Activated T-cell treated with anti-CD3 and anti-CD28 coated beads, Interleukin-2, amount 50 U/mL, for 4 hours (primary cell): Measurements from ENCODE around the gene PAPOLB. TPM values are rescaled to one million over a fixed set of nuclear protein-coding genes. Genes with fewer than 3 reads are reported as not detected.

Experiments used
- ATAC-seq, 2 donors: fragments of 200-7000 bp; cut with Tn5 transposase; one replicate each; pipeline ENCODE4 v1.10.0; 2021
- DNase-seq: peaks from one replicate; pipeline ENCODE4 v3.0.0-alpha.2; 2020
- H3K27me3 Mint-ChIP-seq: one replicate; pipeline ENCODE4 v1.8.0; 2021; ENCODE audit warnings: low read depth, mixed read lengths
- H3K36me3 Mint-ChIP-seq: one replicate; pipeline ENCODE4 v1.8.0; 2022; ENCODE audit warnings: mixed read lengths; ENCODE audit not compliant: insufficient read depth
- H3K4me1 Mint-ChIP-seq: one replicate; pipeline ENCODE4 v1.8.0; 2021; ENCODE audit warnings: low read depth, mixed read lengths
- H3K4me3 Mint-ChIP-seq: one replicate; pipeline ENCODE4 v1.8.0; 2021; ENCODE audit warnings: mild to moderate bottlenecking, moderate library complexity, mixed read lengths
- H3K9me3 Mint-ChIP-seq: one replicate; pipeline ENCODE4 v1.8.0; 2021; ENCODE audit warnings: mixed read lengths
- total RNA-seq, 3 donors: library from RNA; stranded (reverse); gene quantifications; one replicate each; pipeline ENCODE4 v1.2.1, GENCODE V29; 2021

The PAPOLB gene
- total RNA-seq, 3 donors from 2014 or later = 0.05 TPM; not detected in 2

DNA sequence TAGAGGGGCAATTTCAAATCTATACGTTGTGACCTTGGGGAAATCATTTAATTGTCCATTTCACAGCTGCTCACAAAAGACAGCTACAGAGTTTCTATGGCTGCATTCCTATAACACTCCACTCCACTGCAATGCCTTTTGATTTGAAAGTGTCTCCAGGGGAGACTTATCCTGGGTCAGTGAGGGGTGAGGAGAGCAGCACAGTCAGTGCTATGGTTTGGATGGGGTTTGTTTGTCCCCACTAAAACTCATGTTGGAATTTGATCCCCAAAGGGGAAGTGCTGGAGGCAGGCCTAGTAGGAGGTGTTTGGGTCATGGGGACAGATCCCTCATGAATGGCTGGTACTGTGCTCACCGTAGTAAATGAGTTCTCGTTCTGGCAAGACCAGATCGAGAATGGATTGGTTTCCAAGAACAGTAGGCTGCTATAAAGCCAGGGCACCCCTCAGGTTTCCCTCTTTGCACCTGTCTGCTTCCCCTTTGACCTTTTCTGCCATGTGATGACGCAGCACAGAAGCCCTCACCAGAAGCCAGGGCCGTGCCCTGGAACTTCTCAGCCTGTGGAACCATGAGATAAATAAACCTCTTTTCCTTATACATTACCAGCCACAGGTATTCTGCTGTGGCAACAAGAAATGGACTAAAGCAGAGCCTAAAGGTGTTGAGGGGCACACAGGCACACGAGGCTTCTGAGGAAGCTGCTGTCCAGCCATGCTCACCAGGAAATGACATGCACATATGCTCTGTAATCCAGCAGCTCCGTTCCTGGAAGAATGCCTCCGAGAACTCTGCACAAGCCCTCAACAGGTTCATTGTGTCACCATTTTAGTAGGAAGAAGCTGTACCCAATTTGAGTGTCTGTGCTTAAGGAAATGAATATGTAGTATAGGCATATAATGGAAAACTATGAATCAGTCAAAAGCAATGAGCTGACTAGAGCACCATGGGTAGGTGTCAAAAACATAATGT is 5.0 kb upstream of the PAPOLB start:
- Mint-ChIP-seq H3K36me3 (no peaks in the 10 kb centered on the region), H3K9me3 (no peaks in the 10 kb centered on the region)

DNA sequence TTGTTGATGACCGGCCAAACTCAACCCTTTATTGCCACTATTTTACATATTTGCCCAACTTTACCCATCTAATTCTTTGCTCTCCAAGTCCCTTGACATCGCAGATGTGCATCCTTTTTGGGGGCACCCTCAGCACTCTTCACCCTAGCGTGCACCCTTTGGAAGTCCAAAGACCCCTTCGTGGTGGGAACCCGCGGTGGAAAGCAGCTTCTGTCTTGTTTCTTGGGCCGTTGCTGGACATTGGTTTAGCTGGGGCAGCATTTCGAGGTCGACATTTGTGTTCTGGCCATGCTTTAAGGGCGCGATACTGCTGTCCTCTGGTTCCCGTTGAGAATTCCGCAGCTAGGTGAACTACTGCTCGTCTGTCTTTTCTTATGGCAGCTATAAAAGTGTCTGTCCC is 326 bp upstream of the PAPOLB start:
- peak overlapping the region; percentile 55 for H3K4me3 Mint-ChIP-seq
- ATAC-seq = no peak
- peaks cover 52% of the 10 kb centered on the region for H3K27me3 Mint-ChIP-seq

More for the DNA sequence above, 5.0 kb upstream of the PAPOLB start:
- H3K27me3 Mint-ChIP-seq = peaks cover 54% of the 10 kb centered on the region
- no peak overlapping the region for H3K4me3 Mint-ChIP-seq
- DNase-seq = no peak
- no peak for ATAC-seq
- peaks cover 1% of the 10 kb centered on the region for H3K4me1 Mint-ChIP-seq

DNA sequence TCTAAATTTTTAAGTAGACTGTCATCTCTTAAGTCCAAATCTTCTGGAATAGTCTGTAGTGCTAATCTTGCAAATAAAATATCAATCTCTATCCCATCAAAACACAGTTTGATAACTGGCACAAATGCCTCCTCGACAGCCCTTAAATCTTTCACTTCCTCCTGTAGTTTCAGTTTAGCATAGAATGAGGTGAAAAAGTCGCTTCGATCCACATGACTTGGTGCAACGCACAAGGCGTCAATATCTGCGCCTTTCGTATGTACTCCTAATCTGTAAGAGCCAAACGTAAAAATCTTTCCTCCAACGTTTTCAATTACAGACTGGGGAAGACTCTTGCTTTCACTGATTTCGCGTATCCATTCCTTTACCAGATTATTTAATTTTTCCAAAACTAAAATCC is 603 bp downstream of the PAPOLB start:
- ATAC-seq (no peak), DNase-seq (no peak)
- Mint-ChIP-seq H3K27me3 (peaks cover 55% of the 10 kb centered on the region), H3K4me1 (peaks cover 1% of the 10 kb centered on the region), H3K4me3 (peak overlapping the region; percentile 55), H3K36me3 (no peaks in the 10 kb centered on the region), H3K9me3 (no peaks in the 10 kb centered on the region)

More for the DNA sequence above, 326 bp upstream of the PAPOLB start:
- no peak for DNase-seq
- H3K4me1 Mint-ChIP-seq = peaks cover 1% of the 10 kb centered on the region
- no peaks in the 10 kb centered on the region for H3K36me3 Mint-ChIP-seq
- no peaks in the 10 kb centered on the region for H3K9me3 Mint-ChIP-seq

DNA sequence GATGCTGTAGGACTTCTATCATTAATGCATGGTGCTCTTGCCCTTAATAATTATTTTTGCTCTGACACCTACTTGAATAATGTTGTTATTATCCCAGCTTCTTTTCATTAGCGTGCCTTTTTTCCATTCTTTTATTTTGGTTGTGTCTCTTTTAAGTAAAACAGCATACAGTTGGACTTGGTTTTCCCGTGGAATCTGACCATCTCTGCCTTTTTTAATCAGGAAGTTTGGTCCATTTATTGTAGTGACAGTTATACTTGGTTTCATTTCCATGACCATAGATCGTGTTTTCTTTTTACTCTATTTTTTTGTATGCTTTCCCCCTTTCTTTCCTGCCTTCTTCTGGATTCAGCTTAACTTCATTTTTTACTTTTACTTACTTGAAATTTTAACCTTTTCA is 4.6 kb downstream of the PAPOLB start:
- Mint-ChIP-seq H3K4me1 (peaks cover 1% of the 10 kb centered on the region), H3K4me3 (no peak overlapping the region), H3K27me3 (peaks cover 21% of the 10 kb centered on the region), H3K36me3 (no peaks in the 10 kb centered on the region), H3K9me3 (no peaks in the 10 kb centered on the region)
- DNase-seq = no peak
- ATAC-seq = no peak

DNA sequence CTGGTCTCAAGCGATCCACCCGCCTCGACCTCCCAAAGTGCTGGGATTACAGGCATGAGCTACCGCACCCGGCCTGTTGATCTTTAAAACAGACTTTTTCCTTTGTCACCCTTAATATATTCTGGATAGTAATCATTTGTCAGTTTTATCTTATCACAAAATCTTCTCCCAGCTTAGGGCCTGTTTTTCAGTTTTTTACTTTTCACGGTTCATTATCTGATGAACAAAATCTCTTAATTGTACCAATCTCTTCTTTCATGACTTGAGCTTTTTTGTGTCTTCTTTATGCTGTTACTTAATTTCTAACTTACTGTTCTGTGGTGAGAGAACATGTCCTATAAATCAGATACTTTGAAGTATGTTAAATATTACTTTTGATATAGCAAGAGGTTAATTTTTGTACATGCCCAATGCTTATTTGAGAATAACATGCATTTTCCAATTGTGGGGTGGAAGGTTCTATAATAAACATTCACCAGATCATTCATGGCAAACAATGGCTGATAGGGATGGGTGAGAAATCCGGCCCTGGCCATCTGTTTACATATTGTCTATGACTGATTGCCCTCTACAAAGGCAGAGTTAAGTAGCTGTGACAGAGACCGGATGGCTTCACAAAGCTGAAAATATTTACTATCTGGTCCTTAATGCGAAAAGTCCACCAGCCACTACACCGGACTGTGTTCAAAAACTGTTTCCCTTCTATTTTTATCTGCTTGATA is 5.3 kb downstream of the PAPOLB start:
- no peak for ATAC-seq
- Mint-ChIP-seq H3K9me3 (peaks cover under 1% of the 10 kb centered on the region), H3K4me3 (no peak overlapping the region), H3K27me3 (peaks cover 18% of the 10 kb centered on the region), H3K4me1 (no peaks in the 10 kb centered on the region), H3K36me3 (no peaks in the 10 kb centered on the region)
- no peak for DNase-seq

DNA sequence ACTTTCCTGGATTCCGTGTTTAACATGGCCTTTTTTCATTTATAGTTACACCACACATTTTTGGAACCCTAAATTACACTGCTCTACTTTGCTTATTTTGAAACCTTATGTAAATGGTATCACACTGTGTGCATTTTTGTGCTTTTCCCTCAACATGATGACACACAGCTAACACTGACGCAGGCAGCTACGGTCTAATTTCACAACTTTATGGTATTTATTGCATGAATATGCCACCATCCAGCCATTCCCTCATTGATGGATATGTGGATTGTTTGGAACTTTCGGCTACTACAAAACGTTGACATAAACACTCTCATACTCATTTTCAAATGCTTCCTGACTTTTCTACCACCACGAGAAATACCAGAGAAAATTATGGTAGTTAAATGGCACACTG is 6.9 kb downstream of the PAPOLB start:
- Mint-ChIP-seq H3K27me3 (peaks cover 11% of the 10 kb centered on the region), H3K9me3 (peaks cover 4% of the 10 kb centered on the region), H3K36me3 (no peaks in the 10 kb centered on the region), H3K4me1 (no peaks in the 10 kb centered on the region), H3K4me3 (no peak overlapping the region)
- no peak for ATAC-seq
- DNase-seq = no peak

DNA sequence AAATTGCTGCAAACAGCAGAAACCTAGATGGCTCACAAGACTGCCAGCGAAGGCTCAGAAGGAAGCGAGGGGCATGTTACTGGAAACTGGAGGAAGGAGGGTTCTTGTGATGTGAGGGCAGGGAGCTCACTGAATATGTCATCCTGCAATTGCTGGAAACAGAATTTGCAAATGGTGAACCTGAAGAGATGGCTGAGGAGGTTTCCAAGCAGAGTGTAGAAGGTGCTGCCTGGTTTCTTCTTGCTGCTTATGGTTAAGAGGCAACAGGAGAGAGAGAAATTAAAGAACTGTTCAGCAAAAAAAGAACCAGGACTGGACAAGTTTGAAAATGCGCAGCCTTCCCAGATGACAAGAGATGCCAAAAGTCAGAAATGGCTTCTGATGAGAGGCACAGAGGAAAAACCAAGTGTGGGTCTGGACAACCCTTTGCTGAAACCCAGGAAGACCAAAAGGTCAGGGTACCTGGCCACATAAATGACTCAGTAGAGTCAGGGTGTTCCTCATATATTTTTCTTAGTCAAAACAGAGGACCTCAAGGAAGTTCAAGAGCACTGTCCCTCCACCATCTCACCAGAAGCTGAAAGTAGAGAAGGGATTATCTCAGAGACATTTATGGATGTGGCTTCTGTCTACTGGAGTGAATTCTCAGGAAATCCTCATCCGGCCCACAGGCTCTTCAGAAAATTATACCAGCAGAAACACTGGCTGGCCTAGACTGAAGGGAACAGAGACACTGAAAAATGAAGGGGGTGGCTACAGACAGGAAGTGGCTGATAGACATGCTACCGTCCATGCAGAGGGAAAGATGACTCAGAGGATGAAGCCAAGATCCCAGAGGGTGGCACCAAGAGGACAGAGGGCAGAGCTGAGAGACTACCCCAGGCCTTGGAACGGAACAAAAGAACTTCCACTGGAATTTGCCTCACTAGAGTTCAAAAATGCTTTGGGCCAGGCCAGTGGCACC is 10.1 kb downstream of the PAPOLB start:
- H3K9me3 Mint-ChIP-seq = peaks cover 4% of the 10 kb centered on the region
- no peak for DNase-seq
- H3K36me3 Mint-ChIP-seq = no peaks in the 10 kb centered on the region
- H3K4me3 Mint-ChIP-seq = no peak overlapping the region
- H3K4me1 Mint-ChIP-seq = no peaks in the 10 kb centered on the region
- peaks cover 15% of the 10 kb centered on the region for H3K27me3 Mint-ChIP-seq
- no peak for ATAC-seq

DNA sequence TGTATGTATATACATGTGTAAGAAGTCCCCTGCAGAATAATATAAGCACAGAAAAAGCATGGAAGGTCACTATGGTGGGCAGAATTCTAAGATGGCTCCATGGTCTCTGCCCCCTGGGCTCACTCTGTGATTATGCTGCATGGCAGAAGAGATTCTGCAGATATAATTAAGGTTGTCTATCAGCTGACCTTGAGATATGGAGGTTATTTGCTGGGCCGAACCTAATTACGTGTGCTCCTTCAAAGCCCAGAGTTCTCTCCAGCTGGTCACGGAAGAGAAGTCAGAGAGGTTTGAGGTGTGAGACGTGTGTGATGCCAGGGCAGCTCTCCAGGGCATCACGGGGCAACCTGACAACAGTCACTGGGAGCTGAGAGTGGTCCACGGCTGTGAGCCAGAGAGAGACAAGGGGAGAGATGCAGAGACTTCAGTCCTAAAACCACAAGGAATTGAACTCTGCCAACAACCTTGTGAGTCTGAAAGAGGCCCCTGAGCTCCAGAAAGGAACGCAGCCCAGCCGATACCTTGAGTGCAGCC is 11.5 kb downstream of the PAPOLB start:
- H3K27me3 Mint-ChIP-seq = peaks cover 20% of the 10 kb centered on the region
- peaks cover 4% of the 10 kb centered on the region for H3K9me3 Mint-ChIP-seq
- H3K4me1 Mint-ChIP-seq = peaks cover 4% of the 10 kb centered on the region
- no peak for ATAC-seq
- no peak overlapping the region for H3K4me3 Mint-ChIP-seq
- H3K36me3 Mint-ChIP-seq = no peaks in the 10 kb centered on the region
- DNase-seq = no peak

DNA sequence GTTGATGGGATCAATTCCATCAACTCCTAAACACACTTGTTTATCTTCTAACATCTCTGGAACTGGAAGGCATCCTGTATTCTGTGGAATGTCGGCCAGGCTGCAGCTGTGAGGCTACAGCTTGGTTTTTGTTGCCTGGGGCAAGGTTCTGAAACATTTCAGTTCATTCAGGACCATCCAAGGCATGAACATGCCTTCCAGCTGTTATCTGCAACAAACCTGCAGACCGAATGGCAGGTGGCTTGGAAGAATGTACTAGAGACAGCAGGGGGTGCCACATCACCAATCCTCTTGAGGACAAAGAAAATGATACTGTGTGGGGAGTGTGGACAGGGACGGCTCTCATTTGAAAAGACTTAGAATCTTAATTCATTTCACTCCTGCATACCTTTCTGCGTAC is 12.4 kb downstream of the PAPOLB start:
- Mint-ChIP-seq H3K4me1 (peaks cover 4% of the 10 kb centered on the region), H3K4me3 (no peak overlapping the region), H3K9me3 (peaks cover 4% of the 10 kb centered on the region), H3K36me3 (no peaks in the 10 kb centered on the region), H3K27me3 (peaks cover 22% of the 10 kb centered on the region)
- DNase-seq (no peak), ATAC-seq (no peak)

DNA sequence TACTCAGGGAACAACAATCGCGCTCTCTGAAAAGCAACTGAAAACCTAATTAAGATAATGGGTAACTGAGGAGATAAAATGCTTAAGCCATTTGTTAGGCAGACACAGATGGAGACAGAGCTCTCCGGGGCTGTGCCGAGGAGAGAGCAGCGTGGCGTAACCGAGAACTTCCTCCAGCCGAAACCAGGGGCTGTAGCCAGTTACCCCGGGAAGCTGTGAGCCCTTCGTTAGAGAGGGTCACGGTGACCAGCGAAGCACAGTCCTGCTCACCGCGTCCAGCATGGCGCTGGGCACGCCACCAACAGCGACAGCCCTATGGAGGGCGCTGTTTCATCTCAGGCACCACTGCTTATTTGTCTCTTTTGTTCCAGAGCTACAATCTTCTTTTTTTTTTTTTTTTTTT is 16.1 kb downstream of the PAPOLB start:
- peaks cover 22% of the 10 kb centered on the region for H3K27me3 Mint-ChIP-seq
- ATAC-seq = no peak
- peaks cover 4% of the 10 kb centered on the region for H3K4me1 Mint-ChIP-seq
- H3K36me3 Mint-ChIP-seq = no peaks in the 10 kb centered on the region
- DNase-seq = no peak
- no peak overlapping the region for H3K4me3 Mint-ChIP-seq
- no peaks in the 10 kb centered on the region for H3K9me3 Mint-ChIP-seq

DNA sequence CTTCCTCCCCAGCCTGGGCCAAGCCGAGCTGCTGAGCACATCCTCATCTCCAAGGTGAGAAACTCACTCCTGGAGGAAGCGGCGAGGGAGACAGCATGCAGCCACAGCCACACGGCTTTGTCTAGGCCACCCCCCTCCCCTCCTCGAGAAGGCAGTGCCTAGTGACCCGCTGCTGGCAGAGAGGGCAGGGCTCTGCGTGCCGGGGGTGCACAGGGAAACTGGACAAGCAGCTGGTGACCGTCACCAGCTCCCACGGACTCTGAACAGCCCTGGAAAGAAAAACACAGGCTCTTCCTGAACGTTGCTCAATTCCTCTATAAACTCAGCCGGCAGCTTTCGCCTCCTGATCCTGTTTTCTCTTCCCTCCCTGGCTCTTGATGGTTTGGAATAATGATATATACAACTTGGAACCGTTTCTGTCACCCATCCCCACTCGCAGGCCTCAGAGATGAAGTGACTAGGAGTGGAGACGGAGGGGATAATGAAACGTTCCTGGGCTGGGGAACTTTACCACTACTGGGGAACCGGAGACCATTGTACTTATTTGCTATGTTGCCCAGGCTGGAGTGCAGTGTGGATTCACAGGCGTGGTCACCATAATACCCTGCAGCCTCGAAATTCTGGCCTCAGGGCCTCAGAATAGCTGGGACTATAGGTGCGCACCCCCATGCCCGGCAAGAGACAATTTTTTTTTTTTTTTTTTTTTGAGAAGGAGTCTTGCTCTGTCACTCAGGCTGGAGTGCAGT is 19.3 kb downstream of the PAPOLB start:
- Mint-ChIP-seq H3K36me3 (no peaks in the 10 kb centered on the region), H3K4me3 (no peak overlapping the region), H3K4me1 (peaks cover 4% of the 10 kb centered on the region), H3K9me3 (no peaks in the 10 kb centered on the region), H3K27me3 (peaks cover 16% of the 10 kb centered on the region)
- no peak for DNase-seq
- ATAC-seq = no peak

DNA sequence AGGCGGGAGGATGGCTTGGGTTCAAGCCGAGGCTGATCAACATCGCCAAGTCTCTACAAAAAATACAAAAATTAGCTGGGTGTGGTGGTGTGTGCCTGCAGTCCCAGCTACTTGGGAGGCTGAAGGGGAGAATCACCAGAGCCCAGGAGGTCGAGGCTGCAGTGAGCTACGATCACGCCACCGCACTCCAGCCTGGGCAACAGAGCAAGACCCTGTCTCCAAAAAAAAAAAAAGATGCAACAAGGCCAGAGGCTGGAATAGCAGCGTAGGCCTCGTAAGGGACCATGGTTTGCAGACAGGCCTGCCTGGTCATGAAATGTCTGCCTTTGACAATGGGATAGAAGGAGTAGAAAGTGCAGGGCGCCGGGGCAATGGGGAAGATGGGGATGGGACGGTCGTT is 20.0 kb downstream of the PAPOLB start:
- DNase-seq = no peak
- no peaks in the 10 kb centered on the region for H3K36me3 Mint-ChIP-seq
- peaks cover 4% of the 10 kb centered on the region for H3K4me1 Mint-ChIP-seq
- no peaks in the 10 kb centered on the region for H3K9me3 Mint-ChIP-seq
- no peak for ATAC-seq
- peaks cover 11% of the 10 kb centered on the region for H3K27me3 Mint-ChIP-seq
- H3K4me3 Mint-ChIP-seq = no peak overlapping the region

DNA sequence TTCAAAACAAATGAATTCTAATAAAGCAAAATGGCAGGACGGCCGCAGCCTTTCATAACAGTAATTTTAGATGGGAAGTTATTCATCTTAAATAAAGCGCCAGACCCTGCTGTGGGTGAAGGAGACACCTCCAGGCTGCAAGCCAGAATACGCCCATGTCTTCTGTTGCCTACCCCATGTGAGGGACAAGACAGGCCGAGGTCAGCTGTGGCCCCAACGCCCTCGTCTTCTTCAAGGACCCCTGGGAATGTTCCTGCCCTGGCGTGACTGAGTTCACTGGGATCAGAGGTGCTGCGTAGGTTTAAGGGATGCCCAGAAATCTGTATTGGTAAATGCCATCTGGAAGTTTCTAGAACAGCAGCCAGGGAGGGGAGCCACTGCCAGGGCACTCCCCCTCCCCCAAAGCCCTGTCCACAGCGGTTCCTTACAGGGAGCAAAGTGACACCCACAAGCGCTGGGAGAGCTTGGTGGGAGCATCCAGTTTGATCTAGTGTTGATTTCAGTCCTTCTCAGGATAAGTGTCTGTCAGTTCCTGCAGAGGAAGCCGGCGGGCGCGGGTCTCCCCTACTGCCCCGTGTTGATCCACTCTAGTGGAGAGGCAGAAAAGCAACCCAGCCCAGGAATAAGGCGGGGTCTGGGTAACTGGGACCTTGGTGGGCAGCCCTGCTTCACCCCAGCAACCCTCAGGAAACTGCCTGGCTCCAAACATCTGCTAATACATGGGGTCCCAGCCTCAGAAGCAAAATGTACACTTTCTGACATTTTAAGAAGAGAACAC is 20.6 kb downstream of the PAPOLB start:
- Mint-ChIP-seq H3K4me3 (no peak overlapping the region), H3K4me1 (peaks cover 4% of the 10 kb centered on the region), H3K36me3 (no peaks in the 10 kb centered on the region), H3K9me3 (no peaks in the 10 kb centered on the region), H3K27me3 (peaks cover 7% of the 10 kb centered on the region)
- no peak for DNase-seq
- no peak for ATAC-seq
